Measurements from ENCODE around the gene PLD3.

GRCh38 chr19:40388481-40388880 is 40.0 kb downstream of the PLD3 start:
- TF ChIP-seq CTCF (conservative IDR thresholded peaks at IDR 0.05; ENCODE audit: low read depth, low read length), result no peak
- no peak for TF ChIP-seq EZH2 (IDR thresholded peaks at IDR 0.05; ENCODE audit: low read length, unreplicated experiment)
- TF ChIP-seq EZH2phosphoT487 (IDR thresholded peaks at IDR 0.05; ENCODE audit: borderline replicate concordance, low read length), result no peak
